D721Med (cell line): ENCODE data around the gene REPS1.
A peak's percentile ranks its signal among the peaks of the same experiment; 100 is the strongest.

ENCODE experiments used
- DNase-seq: peaks from one replicate; pipeline ENCODE4 v3.0.0; 2011; ENCODE audit warnings: low spot score; ENCODE audit not compliant: insufficient read length
- FAIRE-seq: peaks from 2 replicates; lab custom pipeline; 2011; peaks lifted over from hg19 to GRCh38; lab: Jason Lieb, UNC
- TF ChIP-seq, protein P1 (sequence below): IDR thresholded peaks from 2 replicates; pipeline ENCODE4 v1.5.1; 2012; ENCODE audit warnings: mild to moderate bottlenecking, control low read depth; ENCODE audit not compliant: insufficient read depth; ENCODE audit errors: missing control alignments

The REPS1 gene, protein sequence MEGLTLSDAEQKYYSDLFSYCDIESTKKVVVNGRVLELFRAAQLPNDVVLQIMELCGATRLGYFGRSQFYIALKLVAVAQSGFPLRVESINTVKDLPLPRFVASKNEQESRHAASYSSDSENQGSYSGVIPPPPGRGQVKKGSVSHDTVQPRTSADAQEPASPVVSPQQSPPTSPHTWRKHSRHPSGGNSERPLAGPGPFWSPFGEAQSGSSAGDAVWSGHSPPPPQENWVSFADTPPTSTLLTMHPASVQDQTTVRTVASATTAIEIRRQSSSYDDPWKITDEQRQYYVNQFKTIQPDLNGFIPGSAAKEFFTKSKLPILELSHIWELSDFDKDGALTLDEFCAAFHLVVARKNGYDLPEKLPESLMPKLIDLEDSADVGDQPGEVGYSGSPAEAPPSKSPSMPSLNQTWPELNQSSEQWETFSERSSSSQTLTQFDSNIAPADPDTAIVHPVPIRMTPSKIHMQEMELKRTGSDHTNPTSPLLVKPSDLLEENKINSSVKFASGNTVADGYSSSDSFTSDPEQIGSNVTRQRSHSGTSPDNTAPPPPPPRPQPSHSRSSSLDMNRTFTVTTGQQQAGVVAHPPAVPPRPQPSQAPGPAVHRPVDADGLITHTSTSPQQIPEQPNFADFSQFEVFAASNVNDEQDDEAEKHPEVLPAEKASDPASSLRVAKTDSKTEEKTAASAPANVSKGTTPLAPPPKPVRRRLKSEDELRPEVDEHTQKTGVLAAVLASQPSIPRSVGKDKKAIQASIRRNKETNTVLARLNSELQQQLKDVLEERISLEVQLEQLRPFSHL

DNA sequence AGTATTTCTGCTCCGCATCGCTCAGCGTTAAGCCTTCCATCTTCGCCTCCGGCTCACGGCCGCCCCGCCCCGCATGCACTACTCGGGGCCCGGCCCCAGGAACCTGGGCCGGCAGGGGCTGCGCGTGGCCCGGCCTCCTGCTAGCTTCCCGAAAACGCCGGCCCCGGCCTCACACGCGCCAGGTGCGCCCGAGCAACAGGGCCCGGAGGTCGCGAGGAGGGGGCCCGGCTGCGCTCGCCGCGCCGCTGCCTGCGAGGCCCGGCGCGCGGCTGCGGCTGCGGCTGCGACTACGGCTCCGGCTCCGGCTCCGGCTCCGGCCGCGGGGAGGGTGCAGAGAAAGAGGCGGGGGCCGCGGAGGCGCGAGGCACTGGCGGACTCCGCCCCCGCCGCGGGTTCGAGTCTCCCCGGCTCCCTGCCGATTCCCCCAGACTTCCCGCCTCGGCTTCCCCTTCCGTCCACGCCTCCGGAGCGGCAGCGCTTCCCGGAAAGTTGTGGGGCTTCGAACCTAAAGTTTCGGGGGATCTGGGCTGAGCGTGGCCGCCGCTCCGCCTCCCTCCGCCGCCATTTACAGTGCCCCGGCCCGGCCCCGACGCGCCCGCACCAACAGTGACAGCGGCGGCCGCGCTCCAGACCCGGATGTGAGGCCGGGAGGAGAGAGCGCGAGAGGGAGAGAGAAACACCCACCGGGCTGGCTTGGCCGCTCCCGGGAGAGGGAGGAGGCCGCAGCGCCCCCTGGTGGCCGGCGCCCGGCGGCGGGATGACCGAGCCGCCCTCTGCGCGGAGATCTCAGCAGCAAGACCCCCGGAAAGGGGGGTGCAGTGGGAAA is at the start of gene REPS1:
Gene REPS1, minus strand, starts transcription at position 611 of the 826 bp plus-strand sequence. Its CDS starts 571 bp downstream, at position 40.
- TF ChIP-seq, protein P1, sequence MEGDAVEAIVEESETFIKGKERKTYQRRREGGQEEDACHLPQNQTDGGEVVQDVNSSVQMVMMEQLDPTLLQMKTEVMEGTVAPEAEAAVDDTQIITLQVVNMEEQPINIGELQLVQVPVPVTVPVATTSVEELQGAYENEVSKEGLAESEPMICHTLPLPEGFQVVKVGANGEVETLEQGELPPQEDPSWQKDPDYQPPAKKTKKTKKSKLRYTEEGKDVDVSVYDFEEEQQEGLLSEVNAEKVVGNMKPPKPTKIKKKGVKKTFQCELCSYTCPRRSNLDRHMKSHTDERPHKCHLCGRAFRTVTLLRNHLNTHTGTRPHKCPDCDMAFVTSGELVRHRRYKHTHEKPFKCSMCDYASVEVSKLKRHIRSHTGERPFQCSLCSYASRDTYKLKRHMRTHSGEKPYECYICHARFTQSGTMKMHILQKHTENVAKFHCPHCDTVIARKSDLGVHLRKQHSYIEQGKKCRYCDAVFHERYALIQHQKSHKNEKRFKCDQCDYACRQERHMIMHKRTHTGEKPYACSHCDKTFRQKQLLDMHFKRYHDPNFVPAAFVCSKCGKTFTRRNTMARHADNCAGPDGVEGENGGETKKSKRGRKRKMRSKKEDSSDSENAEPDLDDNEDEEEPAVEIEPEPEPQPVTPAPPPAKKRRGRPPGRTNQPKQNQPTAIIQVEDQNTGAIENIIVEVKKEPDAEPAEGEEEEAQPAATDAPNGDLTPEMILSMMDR = peak; percentile 66
- FAIRE-seq = no peak

DNA sequence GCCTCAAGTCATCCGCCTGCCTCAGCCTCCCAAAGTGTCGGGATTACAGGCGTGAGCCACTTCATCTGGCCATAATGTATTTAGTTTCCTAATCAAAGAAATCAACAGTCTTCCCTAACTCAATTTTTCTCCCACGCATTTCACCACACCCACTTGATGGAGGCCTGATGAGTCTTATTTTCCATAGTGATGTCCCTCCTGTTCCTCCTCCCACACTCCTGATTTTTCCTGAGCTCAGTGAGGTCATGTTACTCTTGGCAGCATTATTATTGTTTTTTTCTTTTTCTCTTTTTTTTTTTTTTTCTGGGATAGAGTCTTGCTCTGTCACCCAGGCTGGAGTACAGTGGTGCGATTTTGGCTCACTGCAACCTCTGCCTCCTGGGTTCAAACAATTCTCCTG is 49.4 kb upstream of the REPS1 start:
- no peak for DNase-seq

More for the DNA sequence above, at the start of gene REPS1:
- peak; percentile 73 for DNase-seq

DNA sequence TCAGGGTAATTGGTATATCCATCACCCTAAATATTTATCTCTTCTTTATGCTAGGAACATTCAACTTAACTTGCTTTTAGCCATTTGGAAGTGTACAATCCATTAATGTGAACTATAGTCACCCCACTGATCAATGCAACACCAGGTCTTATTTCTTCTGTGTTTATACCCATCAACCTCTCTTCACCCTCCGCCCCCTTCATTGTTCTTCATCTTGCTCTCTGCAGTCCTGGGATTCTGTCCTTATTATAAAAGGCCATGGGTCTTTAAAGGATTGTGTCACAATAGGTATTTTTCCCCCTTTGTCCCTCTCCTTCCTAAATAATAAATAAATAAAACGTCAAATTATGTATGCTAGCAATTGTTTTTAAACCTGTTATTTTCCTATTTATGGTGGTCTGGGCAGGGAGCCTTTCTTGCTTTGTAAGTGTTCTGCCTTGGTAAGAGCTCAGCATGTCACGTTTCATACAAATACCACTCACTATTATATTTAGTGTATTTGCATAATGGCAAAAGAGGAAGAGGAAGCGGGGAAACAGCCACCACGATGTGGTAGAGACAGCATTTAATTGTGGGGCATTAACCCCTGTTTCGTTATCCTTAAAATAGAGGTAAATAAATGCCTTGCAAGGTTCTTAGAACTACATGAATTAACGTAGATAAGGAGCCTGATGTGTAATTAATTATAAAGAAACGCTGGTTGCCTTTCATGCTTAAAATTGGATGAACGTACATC is 42.3 kb upstream of the REPS1 start:
- FAIRE-seq (no peak), DNase-seq (no peak)

More for the DNA sequence above, 49.4 kb upstream of the REPS1 start:
- TF ChIP-seq, protein P1 = no peak
- no peak for FAIRE-seq

DNA sequence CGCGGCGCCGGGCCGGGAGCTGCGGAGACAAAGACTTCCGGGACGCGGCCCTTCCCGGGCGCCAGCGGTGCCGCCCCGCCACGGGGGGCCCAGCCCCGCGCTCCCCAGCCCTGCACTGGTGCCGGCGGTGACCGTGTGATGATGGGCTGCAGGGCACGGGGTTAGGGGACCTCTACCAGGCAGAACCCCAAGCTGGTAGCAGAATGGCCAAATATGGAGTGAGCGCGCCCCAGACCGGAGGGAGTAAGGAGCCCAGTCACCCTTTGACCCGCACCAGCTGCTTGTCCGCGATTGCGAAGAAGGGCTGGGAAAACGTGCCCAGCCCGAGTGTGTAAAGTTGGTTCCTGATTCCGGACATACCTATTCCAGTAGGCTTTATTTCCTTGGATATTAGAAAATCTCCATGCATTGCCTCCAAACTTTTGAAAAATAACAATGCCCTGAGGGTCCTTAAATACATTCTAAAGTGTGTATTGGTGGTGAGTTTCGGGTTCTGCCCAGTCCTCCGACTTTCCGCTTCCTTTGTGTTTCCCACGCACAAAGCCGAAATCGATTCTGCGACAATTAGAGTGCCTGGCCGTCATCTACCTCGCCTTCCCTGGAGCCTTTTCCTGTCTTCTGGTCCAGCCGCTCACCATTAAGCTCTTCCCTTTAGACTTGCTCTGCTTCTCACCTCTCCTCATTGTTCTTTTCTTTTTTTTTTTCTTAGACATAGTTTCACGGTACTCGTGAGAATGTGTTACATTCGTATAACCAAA is 41.6 kb upstream of the REPS1 start:
- FAIRE-seq = no peak

More for the DNA sequence above, 42.3 kb upstream of the REPS1 start:
- TF ChIP-seq, protein P1 = no peak

DNA sequence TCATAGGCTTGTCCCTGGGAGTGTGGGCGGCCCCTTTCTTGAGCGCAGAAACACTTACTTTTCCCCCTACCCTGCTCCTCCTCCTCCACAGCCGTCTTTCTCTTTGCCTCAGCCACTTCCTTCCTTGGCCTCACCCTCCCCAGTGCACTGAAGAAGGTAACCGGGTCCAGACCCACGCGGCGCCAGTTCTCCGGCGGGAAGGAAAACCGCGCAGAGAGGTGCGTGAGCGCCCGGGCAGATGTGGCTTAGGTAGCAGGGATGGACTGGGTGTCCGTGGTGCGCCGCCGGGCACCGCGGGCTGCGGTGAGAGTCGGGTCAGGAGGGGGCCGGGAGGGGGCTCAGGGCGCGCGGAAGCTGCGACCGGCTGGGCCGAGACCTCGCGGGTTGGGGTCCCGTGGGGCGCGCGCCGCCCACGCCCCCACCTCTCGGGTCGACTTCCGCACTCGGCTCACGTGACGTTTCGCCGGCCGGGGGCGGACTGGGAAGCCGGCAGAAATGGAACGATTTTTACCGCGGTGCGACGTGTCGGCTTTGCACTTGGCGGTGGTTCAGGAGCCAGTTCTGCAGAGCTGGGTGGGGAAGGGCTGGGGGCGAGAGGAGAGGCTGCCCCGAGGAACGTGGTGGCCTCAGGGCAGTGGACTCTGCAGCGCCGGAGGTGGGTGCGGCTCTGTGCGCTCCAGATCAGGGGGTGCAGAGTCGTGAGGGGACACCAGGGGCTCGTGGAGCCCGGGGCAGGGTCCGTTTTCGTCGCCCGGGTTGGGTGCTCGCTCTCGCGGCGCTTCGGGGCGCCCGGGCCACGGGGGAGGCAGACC is 40.8 kb upstream of the REPS1 start, which contains the start of gene ABRACL:
Gene ABRACL, plus strand, starts transcription at position 88 of the 812 bp plus-strand sequence. CDS start 5,416 bp downstream, outside the sequence.
- FAIRE-seq = no peak
- peak; percentile 26 for DNase-seq
- TF ChIP-seq, protein P1 = no peak

More for the DNA sequence above, 41.6 kb upstream of the REPS1 start:
- DNase-seq = no peak
- TF ChIP-seq, protein P1 = no peak
